Stimulated activated naive CD8-positive, alpha-beta T cell treated with anti-CD3 and anti-CD28 coated beads, Interleukin-15, Interleukin-2, amounts not matched to agents 100 U/mL and 50 U/mL, for 24 hours (primary cell): ENCODE measurements around the gene PDIK1L.

Experiments used
- ATAC-seq: fragments of 150-1000 bp; cut with Tn5 transposase; one replicate; pipeline ENCODE4 v1.10.0; 2021
- DNase-seq: peaks from one replicate; pipeline ENCODE4 v3.0.0; 2021

The PDIK1L gene

DNA sequence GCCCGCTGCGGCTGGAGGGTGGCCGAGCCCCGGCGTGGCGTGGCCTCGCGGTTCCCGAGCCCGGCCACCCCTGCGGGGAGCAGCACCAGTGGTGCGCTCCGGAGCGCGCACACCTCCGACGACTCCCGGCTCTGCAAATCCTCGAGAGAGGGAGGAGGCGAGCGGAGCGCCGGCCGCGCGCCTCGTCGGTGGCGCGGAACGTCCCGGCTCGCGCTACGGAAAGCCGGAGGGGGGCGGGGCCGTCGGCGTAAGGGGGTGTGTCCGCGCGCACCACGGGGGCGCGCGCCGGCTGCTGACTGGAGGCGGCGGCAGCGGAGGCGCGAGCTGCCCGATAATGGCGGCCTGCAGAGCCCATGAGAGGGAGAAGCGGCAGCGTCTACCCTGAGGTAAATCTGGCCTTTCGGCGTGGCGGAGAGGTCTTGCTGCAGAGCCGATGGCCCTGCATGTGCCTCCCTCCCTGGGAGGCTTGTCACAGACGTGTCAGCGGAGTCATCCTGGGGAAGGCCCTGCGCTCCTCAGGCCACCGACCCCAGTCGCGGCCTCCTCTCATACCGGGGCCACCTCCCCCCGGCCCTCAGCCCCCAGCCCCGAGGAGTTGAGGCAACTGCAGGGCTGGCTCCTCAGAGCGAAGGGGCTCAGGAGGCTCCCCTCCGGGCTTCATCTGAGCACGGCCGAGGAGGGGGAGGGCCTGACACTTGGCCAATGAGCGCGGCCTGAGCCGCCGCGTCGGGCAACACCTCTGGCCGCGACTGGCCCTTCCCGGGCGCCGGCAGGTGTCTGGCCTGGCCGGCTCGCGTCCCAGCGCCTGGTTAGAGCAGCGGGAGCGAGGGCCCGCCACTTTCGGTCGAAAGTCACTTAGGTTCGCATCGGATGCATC, at the start of gene PDIK1L:
TSS of gene PDIK1L (plus strand) at position 295 of the 877 bp plus-strand sequence. CDS start 2,485 bp downstream, outside the sequence.
- ATAC-seq = peak; percentile 89
- DNase-seq = peak; percentile 96

DNA sequence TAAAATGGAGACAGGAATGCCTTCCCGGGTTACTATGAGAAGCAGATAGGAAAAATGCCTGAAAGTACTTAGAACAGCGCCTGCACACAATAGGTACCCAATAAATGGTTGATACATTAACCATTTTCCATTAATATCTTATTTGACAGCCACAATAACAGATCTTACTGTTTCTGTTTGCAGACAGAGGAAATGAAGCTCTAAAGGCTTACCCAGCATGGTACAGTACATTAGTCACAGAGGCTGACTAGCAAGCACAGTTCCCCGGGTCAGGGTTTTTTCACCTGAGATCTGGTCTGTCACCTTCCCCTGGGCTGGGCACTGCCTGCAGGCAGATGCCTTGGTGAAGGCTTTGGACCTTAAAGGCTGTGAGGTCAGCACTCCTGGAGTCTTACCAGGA, 47.1 kb upstream of the PDIK1L start:
- no peak for ATAC-seq
- DNase-seq = no peak

DNA sequence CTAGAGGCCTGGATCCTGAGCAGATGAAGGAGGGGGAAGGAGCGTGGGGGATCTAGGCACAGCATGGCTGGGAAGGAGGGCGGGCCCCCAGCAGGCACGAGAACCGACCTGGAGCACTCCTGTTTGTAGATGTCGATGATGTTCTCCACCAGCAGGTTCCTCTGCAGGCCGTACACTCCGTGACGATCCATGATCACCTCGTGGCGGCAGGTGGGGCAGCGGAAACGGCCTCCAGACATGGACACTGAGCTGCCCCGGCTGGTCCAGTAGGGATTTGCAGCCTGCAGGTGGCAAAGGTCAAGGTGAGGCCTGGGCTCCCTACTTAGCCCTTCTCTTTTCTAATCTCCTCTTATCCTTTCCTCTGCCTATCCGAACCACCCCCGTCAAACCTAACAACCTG, 45.5 kb upstream of the PDIK1L start:
- ATAC-seq = no peak
- no peak for DNase-seq

DNA sequence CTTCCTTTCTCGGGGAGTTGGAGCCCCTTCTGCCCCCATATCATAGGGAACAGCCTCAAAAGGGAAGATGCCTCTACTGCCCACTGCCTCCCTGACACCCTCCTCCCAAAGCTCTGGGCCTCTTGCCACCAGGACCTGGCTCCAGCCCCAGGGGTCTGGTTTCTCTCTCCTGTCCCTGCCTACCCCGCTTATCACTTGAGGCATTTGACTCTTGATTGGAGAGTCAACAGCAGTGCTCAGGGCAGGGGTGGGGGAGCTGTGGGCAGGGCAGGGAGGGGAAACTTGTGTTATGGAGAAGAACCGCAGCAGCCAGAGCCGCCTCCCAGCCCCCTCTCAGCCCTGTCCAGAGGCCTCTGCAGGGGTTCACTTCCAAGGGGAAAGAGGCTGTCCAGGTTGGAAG, 44.8 kb upstream of the PDIK1L start:
- DNase-seq (no peak), ATAC-seq (no peak)

DNA sequence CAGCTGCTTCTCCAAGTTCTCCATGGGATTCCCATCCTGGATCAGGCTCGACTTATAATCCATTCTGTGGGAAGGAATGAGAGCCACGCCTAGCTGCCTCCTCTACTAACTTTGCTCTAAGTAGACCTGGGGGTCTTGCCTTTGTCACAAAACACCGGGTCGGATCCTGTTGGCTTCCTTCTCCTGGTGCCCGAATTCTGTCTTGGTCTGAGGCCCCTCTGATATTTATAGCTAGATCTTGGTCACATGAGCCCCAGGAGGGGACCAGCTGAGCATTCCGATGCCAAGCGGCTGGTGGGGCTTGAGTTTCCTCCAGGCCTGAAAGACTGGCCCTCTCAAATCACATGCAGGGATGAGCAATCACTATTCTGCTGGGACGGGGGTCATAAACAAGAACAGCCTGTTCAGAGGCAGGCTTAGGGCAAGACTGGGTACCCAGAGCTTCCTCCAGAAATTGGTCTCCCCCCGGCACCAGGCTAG, 44.2 kb upstream of the PDIK1L start, which contains the start of gene TRIM63:
TSS of gene TRIM63 (minus strand) at position 199 of the 480 bp plus-strand sequence. CDS start at position 63, 136 bp downstream.
- DNase-seq (no peak), ATAC-seq (no peak)

DNA sequence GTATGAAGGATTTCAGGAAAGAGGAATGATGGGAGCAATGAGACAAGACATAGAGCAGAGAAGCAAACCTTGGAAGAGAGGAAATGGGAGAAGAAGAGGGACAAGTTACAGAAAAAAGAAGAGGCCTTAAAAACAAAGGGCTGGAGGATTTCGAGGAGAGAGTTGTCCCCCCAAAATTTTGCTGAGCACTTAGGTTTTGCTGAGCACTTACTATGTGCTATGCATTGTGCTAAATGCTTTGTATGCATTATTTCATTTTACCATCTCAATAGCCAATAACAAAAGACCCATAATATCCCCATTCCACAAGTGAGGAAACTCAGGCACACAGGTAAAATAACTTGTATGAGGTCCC, 41.7 kb upstream of the PDIK1L start:
- ATAC-seq (no peak), DNase-seq (no peak)

DNA sequence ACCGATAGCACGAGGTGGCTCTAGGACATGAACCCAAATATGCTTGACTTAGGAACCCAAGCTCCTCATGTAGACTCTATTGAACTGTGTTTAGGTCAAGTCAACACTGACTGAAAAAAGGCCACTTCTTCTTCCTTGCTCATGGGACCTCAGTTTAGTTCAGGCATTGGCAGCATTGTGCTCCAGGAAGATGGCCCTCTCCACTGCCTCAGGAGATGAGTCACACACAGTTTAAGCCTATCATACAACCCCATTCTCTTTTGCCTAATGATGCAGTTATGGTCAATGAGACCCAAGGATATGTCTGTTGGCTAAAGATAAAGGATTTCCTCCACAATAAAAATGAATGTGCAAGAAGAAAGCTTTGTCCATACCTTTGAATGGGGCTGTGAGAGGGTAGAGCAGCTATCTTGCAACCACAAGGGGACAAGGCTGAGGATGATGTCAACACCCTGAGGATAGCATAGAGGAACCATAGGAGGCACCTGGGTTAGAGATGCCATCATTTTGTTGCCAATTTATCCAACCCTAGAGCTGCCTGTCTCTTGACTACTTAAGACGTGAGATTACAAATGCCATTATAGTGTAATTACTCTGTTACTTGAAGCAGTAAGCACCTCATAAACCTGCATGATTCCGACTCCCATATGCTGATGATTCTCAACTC, 41.2 kb upstream of the PDIK1L start:
- no peak for DNase-seq
- no peak for ATAC-seq

DNA sequence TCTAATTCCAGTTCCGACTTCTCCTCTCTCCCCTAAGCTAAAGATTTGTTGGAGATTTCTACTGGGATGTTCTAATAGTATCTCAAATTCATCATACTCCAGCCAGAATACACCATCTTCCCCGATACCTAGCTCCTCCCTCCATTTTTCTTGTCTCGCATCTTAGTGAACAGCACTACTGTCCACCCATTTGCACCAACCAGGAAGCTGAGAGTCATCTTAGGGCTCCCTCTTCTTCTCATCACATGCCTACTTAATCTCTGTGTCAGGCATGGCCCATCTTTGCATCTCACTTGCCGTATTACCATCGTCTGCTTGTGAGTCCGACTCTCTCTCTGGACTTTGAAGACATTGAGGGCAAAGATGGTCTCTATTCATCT, 40.7 kb upstream of the PDIK1L start:
- no peak for DNase-seq
- ATAC-seq = no peak

DNA sequence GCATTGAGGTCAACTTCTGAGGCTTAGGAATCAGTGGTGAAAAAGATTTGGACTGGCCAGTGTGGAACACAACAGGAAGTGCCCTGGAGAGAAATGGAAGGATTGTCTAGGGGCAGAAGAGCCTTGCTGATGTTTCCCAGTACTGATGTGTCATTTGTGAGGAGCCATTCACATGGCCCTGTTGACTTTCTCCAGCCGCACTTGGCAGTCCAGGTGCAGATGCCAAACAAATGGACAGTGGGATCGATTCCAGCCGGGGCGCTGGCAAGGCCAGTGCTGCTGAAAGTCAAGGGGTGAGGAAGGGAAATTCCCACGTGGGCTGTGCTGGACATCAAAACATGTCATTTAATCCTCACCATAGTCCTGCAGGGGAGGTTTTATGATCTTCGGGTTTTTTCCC, 39.3 kb upstream of the PDIK1L start:
- no peak for DNase-seq
- ATAC-seq = no peak

DNA sequence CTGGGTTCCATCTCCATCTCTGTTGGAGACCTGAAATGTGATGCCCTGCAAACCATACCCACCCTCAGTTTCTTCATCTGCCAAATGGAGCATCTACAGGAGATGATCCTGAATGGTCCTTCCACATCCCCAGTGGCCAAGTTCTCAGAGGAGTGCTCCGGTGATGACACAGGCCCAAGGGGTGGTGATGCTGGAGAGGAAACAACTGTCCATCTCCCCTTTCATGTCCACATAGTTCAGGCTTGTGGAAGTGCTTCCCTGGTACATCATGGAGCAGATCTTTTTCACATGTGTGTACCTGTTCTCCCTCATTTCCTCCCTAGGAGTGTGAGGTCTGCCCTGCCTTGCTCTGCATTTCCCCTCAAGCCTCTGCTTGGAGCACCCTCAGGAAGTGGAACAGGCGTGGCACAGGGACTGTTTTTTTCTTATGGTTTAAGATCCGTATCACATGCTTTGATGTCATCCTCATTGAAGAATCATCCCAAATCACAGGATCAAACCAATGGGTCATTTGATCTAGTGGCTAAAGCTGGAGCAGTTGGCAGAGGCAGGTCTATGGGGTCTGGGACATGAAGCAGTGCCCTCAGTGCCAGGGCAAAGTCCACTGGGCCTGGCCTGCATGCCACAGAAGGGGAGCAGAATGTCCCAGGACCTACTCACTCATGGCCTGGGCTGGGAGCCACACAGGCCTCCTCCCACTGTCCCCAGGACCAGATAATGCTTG, 36.0 kb upstream of the PDIK1L start:
- ATAC-seq = no peak

DNA sequence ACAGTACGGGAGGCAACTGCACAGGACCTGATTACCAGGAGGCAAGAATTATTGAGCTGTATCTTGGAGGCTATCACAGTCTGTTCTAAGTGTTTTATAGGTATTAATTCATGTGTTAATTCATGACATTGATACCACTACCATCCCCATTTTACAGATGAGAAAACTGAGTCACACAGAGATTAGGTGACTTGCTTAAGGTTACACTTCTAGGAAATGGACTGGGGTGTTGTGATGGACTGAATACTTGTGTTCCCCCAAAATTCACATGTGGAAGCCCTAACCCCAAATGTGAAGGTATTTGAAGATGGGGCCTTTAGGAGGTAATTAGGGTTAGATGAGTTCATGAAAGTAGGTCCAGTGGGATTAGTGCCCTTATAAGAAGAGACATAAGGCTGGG, 34.1 kb upstream of the PDIK1L start:
- ATAC-seq = no peak
- DNase-seq = no peak

More for the DNA sequence above, 36.0 kb upstream of the PDIK1L start:
- DNase-seq = no peak

DNA sequence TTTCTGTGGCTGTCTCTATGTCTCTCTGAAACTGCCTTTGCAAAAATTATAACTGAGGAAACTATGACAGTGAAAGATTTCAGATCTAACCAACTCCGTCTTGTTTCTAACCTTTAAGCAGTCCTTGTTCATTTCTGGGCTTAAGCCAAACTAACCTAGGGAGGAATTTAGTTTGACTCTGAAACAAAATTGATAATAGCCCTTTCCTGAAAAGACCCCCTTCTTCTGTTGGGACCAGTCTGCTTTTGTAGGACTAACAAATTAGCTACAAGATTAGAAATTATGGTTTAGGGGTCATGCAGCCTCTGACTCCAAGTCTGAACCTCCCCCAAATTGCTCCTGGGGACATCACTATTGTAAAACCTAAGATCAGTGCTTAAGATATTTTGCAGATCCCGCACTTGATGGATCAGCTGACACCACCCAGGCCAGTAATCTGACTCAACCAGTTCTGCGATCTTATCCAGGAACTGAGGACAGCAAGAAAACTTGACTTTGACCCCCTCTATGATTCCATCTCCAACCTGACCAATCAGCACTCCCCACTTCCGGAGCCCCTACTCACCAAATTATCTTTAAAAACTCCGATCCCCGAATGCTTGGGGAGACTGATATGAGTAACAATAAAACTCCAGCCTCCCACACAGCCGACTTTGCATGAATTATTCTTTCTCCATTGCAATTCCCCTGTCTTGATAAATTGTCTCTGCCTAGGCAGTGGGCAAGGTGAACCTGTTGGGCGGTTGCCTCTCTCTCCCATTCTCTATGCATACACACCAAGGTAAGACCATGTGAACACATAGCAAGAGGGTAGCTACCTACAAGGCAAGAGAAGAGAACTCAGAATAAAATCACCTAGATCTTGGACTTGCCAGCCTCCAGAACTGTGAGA, 33.1 kb upstream of the PDIK1L start:
- DNase-seq (no peak), ATAC-seq (no peak)

DNA sequence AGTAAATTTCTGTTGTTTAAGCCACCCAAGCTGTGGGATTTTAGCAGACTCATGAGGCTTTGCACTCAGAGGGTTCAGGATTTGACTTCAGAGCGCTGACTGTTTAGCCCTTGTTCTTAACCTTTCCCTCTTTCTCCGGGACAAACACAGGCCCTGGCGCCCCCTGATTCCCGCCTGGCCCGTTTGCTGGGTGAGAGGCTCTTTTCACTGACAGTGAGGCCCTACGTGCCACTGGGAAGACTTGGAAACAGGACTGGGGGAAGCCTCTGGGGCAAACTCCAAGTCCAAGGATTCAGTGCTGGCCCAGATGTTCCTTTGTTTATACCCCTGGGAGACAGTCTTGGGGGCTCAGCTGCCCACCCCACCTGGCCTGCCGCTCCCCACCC, 32.5 kb upstream of the PDIK1L start:
- ATAC-seq = no peak
- no peak for DNase-seq

DNA sequence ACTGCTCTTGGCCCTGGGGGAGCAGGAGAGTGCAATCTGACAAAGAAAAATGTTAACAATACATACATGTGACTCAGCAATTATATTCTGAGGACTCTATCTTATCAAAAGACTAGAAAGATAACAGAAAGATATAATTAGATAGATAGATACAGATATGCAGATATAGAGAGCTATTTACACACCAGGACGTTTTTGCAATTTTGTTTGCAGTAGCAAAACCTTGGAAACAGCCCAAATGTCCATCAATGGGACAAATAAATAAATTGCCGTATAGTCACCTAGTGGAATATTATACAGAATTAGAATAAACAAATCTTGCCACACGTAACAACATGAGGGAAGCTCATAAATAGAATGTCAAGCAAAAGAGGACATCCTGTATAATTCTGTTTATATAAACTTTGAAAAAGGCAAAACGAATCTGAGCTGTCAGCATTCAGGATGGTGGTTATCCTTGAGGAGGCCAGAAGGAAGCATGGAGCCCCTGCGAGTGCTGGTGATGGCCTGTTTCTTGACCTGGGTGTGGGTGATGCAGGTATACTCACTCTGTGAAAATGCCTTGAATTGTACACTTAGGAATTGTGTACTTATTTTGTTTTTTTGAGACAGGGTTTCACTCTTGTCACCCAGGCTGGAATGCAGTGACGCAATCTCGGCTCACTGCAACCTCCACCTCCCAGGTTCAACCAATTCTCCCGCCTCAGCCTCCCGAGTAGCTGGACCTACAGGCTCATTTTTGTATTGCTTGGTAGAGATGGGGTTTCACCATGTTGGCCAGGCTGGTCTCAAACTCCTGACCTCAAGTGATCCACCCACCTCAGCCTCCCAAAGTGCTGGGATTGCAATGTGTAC, 31.4 kb upstream of the PDIK1L start:
- ATAC-seq (no peak), DNase-seq (no peak)

DNA sequence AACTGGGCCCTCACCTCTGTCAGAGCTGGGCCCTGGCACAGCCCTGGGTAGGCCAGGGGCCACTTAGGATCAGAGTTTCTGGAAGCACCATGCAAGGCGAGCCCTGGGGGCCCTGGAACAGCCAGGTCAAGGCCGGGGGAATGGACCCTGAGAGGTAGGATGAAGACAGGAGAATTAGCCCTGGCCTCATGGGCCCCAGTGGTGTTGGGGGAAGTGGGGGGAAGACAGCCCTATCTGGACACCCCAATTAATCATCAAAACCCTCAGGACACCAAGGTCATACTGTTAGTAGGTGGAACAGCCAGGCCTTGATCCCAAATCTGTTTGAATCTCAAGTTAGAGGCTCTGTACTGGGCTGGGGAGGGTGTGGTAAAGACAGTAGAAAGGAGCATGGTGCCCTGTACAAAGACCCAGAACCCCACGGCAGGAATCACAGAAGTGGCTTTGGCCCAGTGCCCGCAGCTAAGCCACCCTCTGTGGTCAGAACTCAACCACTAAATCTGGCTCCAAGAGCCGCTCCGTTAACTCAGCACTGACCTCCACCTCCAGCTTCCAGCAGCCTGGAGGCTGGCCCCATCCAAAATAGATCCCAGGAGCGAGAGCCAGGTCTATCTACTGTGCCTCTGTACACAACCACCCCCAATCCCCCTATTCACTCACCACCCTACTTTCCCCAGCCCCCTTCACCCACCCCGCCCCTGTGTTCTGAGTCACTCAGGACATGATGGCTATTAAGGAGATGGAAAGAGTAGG, 30.2 kb upstream of the PDIK1L start:
- ATAC-seq (no peak), DNase-seq (no peak)

DNA sequence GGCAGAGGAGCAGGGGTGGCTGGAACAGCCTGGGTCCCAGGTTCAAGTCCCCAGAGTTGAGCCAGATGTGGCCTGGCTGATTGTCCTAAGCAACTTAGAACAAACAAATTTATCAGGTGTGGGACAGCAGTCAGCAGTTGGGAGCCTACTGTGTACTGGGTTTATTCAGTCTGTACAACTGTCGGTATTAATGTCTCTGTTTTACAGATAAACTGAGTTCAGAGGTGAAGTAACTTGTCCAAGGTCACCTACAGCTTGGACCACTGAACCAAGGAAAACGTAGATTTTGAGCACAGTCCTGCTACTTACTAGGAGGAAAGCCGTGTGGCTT, 29.6 kb upstream of the PDIK1L start:
- ATAC-seq (no peak), DNase-seq (no peak)

DNA sequence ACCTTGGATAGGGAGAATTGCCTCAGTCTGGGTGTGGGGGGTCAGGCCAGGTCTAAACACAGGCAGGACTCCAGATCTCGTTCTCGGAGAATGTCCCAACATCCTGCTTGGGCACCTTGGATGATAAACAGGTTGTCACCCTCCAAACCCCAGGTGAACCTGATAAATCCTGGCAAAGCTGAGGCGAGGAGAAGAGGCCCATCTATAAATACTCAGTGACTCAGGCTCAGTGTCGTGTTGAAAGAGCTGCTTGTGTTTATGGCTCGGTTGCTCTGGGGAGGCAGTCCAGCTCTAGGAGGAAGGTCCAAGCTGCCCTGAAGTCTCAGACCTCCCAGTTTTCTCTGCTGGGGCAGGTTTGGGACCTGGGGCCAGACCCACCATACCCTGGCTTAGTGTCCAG, 28.4 kb upstream of the PDIK1L start:
- ATAC-seq (no peak), DNase-seq (no peak)

DNA sequence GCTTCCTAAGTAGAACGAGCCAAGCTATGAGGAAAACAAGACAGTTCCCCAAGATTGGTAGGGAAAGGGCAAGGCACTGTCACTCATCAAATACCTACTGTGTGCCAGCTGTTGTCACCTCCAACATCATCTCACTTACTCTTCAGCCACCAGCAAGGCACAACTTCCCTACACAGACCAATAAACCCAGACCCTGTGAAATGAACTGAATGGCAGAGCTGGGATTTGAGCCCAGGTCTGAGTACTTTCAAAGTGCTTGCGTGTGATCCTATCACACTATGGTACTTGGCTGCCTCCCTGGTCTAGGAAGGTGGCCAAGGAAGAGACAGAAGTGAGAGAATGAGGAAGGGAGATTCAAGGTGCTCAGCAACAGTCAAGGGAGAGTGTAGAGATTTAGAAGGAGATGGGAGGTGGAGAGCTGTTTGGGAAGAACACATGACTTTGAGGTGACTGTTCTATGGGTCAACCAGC, 27.5 kb upstream of the PDIK1L start:
- DNase-seq = no peak

DNA sequence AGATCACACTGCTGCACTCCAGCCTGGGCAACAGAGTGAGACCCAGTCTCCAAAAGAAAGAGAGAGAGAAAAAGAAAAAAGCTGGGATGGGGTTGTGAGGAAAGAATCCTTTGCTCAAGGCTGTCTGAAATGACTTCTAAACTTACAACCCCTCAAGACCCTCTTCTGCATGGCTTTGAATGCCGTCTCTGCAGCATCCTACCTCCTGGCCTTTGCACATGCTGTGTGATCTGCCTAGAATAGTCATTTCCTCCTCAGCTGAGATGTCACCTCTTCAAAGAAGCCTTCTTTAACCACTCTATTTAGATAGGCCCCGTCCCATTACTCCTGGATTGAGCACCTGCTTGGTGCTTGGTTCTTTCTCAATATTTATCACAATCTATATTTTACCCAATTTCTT, 26.8 kb upstream of the PDIK1L start:
- no peak for ATAC-seq

More for the DNA sequence above, 27.5 kb upstream of the PDIK1L start:
- no peak for ATAC-seq

DNA sequence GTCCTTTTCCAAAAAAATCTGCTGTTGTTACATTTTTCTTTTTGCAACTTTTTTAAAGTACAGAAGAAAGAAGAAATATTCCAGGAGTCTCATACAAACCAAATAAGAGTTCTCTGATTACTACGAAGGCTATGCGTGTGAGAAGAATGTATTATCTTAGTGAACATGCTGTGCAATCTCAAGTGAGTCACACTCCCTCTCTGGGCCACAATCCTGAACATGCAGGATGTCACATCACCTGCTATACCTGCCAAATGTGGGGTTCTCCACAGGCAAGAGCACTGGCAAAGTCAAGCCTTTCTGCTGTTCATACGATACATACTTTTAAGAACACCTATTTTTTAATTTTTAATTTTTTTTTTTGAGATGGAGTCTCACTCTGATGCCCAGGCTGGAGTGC, 22.5 kb upstream of the PDIK1L start:
- ATAC-seq (no peak), DNase-seq (no peak)

More for the DNA sequence above, 26.8 kb upstream of the PDIK1L start:
- no peak for DNase-seq
